ENCODE results near the gene KCNA3.
A peak's percentile ranks its signal among the peaks of the same experiment; 100 is the strongest.
"Not testable (repeated sequence)": the region's sequence is repeated elsewhere in the genome, so short reads cannot be mapped to it uniquely, and the experiment has no call there.

The KCNA3 gene

GRCh38 chr1:110676970-110677369, 2.2 kb upstream of the KCNA3 start:
- DNase-seq = peak; percentile 14

GRCh38 chr1:110675060-110675791, 486 bp upstream of the KCNA3 start:
- no peak for DNase-seq

- peak; percentile 25 for DNase-seq
These were observed 869 bp downstream of the KCNA3 start for GRCh38 chr1:110673805-110674336.

DNA sequence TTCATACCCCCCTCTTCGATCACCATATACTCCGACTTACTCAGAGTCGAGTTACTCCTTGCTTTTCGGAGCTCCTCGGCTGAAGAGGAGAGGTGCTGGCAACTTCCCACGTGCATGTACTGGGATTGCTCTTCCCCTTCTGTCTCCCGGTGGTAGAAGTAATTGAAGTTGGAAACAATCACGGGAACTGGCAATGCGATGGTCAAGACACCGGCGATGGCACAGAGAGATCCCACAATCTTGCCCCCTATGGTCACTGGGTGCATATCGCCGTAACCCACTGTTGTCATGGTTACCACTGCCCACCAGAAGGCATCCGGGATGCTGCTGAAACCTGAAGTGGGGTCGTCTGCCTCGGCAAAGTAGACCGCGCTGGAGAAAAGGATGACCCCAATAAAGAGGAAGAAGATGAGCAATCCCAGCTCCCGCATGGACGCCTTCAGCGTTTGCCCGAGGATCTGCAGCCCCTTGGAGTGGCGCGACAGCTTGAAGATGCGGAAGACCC, 1.5 kb downstream of the KCNA3 start:
- peak; percentile 39 for DNase-seq

GRCh38 chr1:110672753-110673108, 2.0 kb downstream of the KCNA3 start:
- DNase-seq = peak; percentile 44

GRCh38 chr1:110672001-110672752, 2.6 kb downstream of the KCNA3 start:
- DNase-seq = peak; percentile 76

DNA sequence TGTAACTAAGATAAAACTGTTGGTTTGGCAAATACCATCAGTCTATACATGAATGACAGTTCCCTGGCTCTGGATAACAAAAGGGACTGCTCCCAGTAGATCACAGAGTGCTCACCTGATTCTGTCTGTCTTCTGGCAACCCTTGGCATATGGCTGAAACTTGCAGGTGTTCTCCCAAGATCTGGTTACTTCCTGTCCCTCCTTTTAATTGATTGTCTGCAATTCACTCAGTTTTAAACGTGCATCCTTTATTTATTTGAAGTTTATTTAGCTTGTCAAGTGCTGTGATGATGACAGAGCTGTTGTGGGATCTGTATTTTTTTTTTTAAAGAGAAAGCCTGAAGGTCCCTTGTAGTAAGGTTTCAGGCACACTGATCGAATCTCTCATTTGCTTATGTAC, 3.4 kb downstream of the KCNA3 start:
- DNase-seq = peak; percentile 63

- DNase-seq = no peak
These were observed 6.2 kb downstream of the KCNA3 start for GRCh38 chr1:110668549-110668948.

DNA sequence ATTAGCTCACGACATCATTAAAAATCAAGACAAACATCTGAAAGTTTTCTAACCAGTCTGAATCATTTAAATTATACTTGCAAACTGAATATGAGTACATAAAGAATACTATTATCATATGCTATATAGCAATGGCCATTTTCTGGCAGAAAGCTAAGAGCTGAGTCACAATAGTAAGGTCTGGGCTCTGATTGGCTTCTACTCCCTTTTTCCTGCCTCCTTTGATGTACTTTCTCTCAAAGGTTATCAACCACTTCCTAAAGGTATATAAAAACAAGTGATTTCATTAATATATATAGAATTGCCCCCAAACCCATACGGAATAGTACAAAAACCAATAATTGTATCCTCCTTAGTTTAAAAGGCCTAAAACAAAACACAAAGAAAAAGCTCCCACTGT, 7.0 kb downstream of the KCNA3 start:
- DNase-seq = no peak

- no peak for DNase-seq
These were observed 11.5 kb downstream of the KCNA3 start for GRCh38 chr1:110663241-110663640.

DNA sequence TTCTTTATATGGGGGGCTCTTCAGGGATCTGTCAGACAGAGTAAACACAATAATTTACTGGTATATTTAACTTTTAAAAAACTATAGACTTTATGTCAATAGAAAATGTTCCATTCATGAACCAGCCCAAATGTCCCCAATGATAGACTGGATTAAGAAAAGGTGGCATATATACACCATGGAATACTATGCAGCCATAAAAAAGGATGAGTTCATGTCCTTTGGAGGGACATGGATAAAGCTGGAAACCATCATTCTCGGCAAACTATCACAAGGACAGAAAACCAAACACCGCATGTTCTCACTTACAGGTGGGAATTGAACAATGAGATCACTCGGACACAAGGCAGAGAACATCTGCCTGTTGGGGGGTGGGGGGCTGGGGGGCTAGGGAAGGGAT, 15.2 kb downstream of the KCNA3 start:
- not testable (repeated sequence) for DNase-seq

DNA sequence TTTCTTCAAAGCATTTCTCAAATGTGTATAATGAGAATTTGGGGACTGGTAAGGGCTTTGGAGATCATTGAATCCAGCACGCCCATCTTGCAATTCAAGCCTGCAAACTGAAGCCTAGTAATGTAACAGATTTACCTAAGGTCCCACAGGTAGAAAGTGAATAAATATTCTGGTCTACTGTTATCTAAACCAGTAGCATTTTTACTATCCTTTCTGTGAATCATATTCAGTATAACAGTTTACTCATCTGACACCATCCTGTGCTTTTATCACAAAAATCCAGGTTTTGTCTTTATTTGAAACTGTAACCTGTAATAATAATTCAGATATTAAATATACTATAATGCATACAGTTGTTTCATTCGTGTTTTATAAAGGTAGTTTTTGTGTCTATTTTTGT, 17.4 kb downstream of the KCNA3 start:
- no peak for DNase-seq

DNA sequence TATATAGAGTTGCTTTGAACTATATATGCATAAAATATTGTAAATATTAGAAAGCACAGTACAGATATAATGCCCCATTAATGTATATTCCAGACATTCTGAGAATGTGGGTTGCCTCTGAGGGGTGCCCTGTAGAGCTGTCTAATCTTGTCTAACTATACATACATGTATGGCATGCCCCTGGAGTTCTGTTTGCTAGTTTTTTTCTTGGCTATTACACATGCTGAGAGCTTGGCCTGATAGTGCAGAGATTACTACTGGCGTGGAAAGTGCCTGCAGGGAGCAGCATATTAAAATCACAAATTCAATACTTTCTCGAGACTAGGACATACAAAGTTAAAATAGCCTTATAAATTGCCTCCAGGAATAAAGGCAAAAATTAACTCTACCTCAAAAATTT, 24.1 kb downstream of the KCNA3 start:
- DNase-seq = no peak

DNA sequence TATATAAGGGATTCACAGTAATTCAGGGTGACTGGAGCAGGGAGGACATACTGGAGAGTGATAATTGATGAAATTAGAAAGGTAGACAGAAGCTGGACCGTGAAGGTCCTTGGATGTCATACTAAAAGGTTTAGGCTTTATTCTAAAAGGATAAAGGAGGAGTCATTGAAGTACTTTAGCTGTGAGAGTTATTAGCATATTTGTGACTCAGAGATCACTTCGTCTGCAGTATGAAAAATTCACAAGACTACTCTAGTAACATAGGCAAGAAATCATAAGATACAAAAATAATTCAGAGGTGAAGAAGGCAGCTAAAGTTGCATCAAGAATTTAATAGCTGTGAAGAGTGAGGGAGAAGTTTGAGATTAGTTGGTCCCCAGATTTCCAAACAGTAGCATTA, 26.3 kb downstream of the KCNA3 start:
- no peak for DNase-seq

- no peak for DNase-seq
These were observed 27.4 kb downstream of the KCNA3 start for GRCh38 chr1:110647254-110647891.

- DNase-seq = no peak
These were observed 28.7 kb downstream of the KCNA3 start for GRCh38 chr1:110645821-110646735.

- no peak for DNase-seq
These were observed 29.5 kb downstream of the KCNA3 start for GRCh38 chr1:110645211-110645610.

DNA sequence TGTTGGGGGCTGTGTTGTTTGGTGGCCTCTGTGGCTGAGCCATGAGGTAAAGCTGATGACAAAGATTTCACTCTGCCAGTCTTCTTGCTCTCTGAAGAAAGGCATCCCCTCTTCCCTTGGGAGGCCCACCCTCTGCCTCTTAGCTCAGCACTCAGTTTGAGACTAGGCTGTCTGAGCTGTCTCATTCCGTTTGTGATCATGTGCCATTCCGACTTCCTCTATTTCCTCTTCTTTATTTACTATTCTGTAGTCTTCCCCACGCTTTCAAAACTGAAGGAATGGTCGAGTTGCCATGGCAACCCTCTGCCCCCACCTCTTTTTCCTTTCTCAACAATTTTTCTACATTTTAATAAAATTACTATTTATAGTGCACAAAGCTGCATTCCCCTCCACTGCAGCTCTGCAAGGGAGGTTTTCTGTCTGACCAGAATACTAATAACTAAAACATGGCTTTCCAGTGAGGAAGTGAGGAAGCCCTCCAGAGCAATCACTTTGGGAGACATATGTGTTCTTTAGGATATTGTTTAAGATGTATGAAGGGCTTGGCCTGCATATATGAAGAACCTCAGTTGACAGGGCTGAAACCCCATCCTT, 30.8 kb downstream of the KCNA3 start:
- DNase-seq = no peak

GRCh38 chr1:110639724-110640386, 34.9 kb downstream of the KCNA3 start:
- no peak for DNase-seq

GRCh38 chr1:110638556-110638955, 36.2 kb downstream of the KCNA3 start:
- DNase-seq = no peak

GRCh38 chr1:110638058-110638457, 36.7 kb downstream of the KCNA3 start:
- peak; percentile 54 for DNase-seq
